Measurements from ENCODE around the gene GPR150.

- TF ChIP-seq CTCF (conservative IDR thresholded peaks at IDR 0.05; ENCODE audit: low read depth, low read length) (no peak), EZH2phosphoT487 (IDR thresholded peaks at IDR 0.05; ENCODE audit: borderline replicate concordance, low read length) (no peak), EZH2 (IDR thresholded peaks at IDR 0.05; ENCODE audit: low read length, unreplicated experiment) (no peak)
Observed at GRCh38 chr5:95613514-95613913, 6.4 kb upstream of the GPR150 start.
